H1 (cell line): ENCODE results near the gene C2CD3. TPM values are rescaled to one million over a fixed set of nuclear protein-coding genes. Genes with fewer than 3 reads are reported as not detected.

ENCODE experiments used
- CTCF ChIA-PET: fragments of 300-600 bp; sonication (Branson Sonifier 250); formaldehyde crosslinking; loops from one replicate; lab custom pipeline; 2021; ENCODE audit not compliant: partially characterized antibody; lab: Charles Lee
- POLR2A ChIA-PET: fragments of 300-600 bp; sonication (Branson Sonifier 250); formaldehyde crosslinking; loops from one replicate; lab custom pipeline; 2021; ENCODE audit warnings: inconsistent platforms; ENCODE audit not compliant: partially characterized antibody; lab: Charles Lee
- DNase-seq, 2 experiments: peaks; one replicate each; pipeline versions ENCODE4 v3.0.0 to v3.0.0-alpha.2; 2010 to 2022; ENCODE audit warnings: low spot score in 2 of 2, low read depth in 1 of 2, mixed read lengths in 1 of 2
- FAIRE-seq: peaks from 2 replicates; lab custom pipeline; 2011; peaks lifted over from hg19 to GRCh38; lab: Jason Lieb, UNC
- H2AFZ ChIP-seq: 2 replicates; pipeline ENCODE4 v1.8.1; 2012; ENCODE audit warnings: low read length, inconsistent platforms
- H2AK5ac ChIP-seq: 2 replicates; pipeline ENCODE4 v1.6.1; 2013; ENCODE audit warnings: low read depth, low read length
- H2BK120ac ChIP-seq: replicated peaks from 2 replicates; pipeline ENCODE3; 2013; ENCODE audit warnings: low read depth, low read length, inconsistent platforms
- H2BK12ac ChIP-seq: 2 replicates; pipeline ENCODE4 v1.6.1; 2013; ENCODE audit warnings: low read depth, low read length
- H2BK15ac ChIP-seq: 2 replicates; pipeline ENCODE4 v1.6.1; 2013; ENCODE audit warnings: low read length
- H2BK20ac ChIP-seq: 2 replicates; pipeline ENCODE4 v1.6.1; 2013; ENCODE audit warnings: low read length
- H2BK5ac ChIP-seq: 2 replicates; pipeline ENCODE4 v1.6.1; 2013; ENCODE audit warnings: low read depth, low read length
- H3K14ac ChIP-seq: 2 replicates; pipeline ENCODE4 v1.6.1; 2013; ENCODE audit warnings: inconsistent platforms; ENCODE audit not compliant: insufficient read length
- H3K18ac ChIP-seq: 2 replicates; pipeline ENCODE4 v1.6.1; 2013; ENCODE audit warnings: low read length; ENCODE audit errors: extremely low read depth
- H3K23ac ChIP-seq: 2 replicates; pipeline ENCODE4 v1.6.1; 2013; ENCODE audit warnings: inconsistent platforms; ENCODE audit not compliant: insufficient read length
- H3K23me2 ChIP-seq: 2 replicates; pipeline ENCODE4 v1.6.1; 2013; ENCODE audit warnings: low read depth, low read length
- H3K27ac ChIP-seq: 2 replicates; pipeline ENCODE4 v1.6.1; 2011; ENCODE audit warnings: low read depth, low read length, inconsistent platforms
- H3K27me3 ChIP-seq, 4 experiments: replicated peaks in 1 of 4; 1 replicate in 1 of 4; 2 replicates in 3 of 4; pipeline versions ENCODE4 v1.6.1 to v1.8.1; 2011 to 2013; ENCODE audit warnings: low read length in 3 of 4, mild to moderate bottlenecking in 3 of 4, inconsistent platforms in 2 of 4, mixed read lengths in 2 of 4, moderate library complexity in 1 of 4; ENCODE audit not compliant: control insufficient read depth in 3 of 4, insufficient read depth in 3 of 4; ENCODE audit errors: extremely low read depth in 1 of 4
- H3K36me3 ChIP-seq, 4 experiments: 2 replicates each; pipeline versions ENCODE4 v1.6.1 to v1.8.1; 2011 to 2013; ENCODE audit warnings: mild to moderate bottlenecking in 4 of 4, low read length in 3 of 4, moderate library complexity in 2 of 4, control low read depth in 1 of 4, inconsistent platforms in 1 of 4; ENCODE audit not compliant: insufficient read depth in 4 of 4, control insufficient read depth in 2 of 4
- H3K4ac ChIP-seq: replicated peaks from 2 replicates; pipeline ENCODE3; 2013; ENCODE audit warnings: low read length, low read depth, mixed read lengths, inconsistent platforms; ENCODE audit not compliant: insufficient read length
- H3K4me1 ChIP-seq, 4 experiments: replicated peaks in 1 of 4; 1 replicate in 1 of 4; 2 replicates in 3 of 4; pipeline versions ENCODE4 v1.6.1 to v1.8.1; 2011 to 2013; ENCODE audit warnings: low read length in 3 of 4, inconsistent platforms in 2 of 4, mixed read lengths in 1 of 4; ENCODE audit not compliant: insufficient read depth in 4 of 4, control insufficient read depth in 3 of 4
- H3K4me2 ChIP-seq, 2 experiments: 2 replicates each; pipeline versions ENCODE4 v1.6.1 to v1.8.1; 2011 to 2013; ENCODE audit warnings: low read depth in 2 of 2, low read length in 2 of 2, control low read depth in 1 of 2, inconsistent platforms in 1 of 2, mild to moderate bottlenecking in 1 of 2; ENCODE audit not compliant: insufficient read depth in 1 of 2
- H3K4me3 ChIP-seq, 4 experiments: fragments of 200-600, 300-600 bp in 1 of 4; sonication (generic), shearing (Covaris generic), sonication (Bioruptor Twin) in 1 of 4; 2 replicates each; pipeline versions ENCODE4 v1.5.1 to v1.8.1; 2011 to 2016; ENCODE audit warnings: low read length in 4 of 4, low read depth in 3 of 4, control low read depth in 2 of 4, inconsistent platforms in 2 of 4, mild to moderate bottlenecking in 2 of 4, mixed read lengths in 1 of 4, moderate library complexity in 1 of 4; ENCODE audit not compliant: insufficient read depth in 2 of 4; ENCODE audit errors: extremely low read depth in 1 of 4
- H3K56ac ChIP-seq: replicated peaks from 2 replicates; pipeline ENCODE3; 2013; ENCODE audit warnings: low read depth, mild to moderate bottlenecking, mixed read lengths, low read length, inconsistent platforms; ENCODE audit not compliant: insufficient read length
- H3K79me1 ChIP-seq: 2 replicates; pipeline ENCODE4 v1.6.1; 2013; ENCODE audit warnings: low read depth, low read length, control low read depth
- H3K79me2 ChIP-seq, 2 experiments: 2 replicates each; pipeline versions ENCODE4 v1.6.1 to v1.8.1; 2012 to 2013; ENCODE audit warnings: low read length in 2 of 2, mild to moderate bottlenecking in 2 of 2, inconsistent platforms in 1 of 2; ENCODE audit not compliant: insufficient read depth in 2 of 2, control insufficient read depth in 1 of 2
- H3K9ac ChIP-seq, 4 experiments: replicated peaks in 1 of 4; 1 replicate in 1 of 4; 2 replicates in 3 of 4; pipeline versions ENCODE4 v1.6.1 to v1.8.1; 2011 to 2013; ENCODE audit warnings: low read depth in 3 of 4, low read length in 3 of 4, control low read depth in 2 of 4, mild to moderate bottlenecking in 2 of 4, moderate library complexity in 2 of 4, inconsistent platforms in 1 of 4; ENCODE audit errors: extremely low read depth in 1 of 4
- H3K9me3 ChIP-seq, 2 experiments: 2 replicates each; pipeline versions ENCODE4 v1.6.1 to v1.8.1; 2012 to 2013; ENCODE audit warnings: mild to moderate bottlenecking in 2 of 2, moderate library complexity in 2 of 2, control low read depth in 1 of 2, inconsistent platforms in 1 of 2, low read depth in 1 of 2, low read length in 1 of 2, mixed read lengths in 1 of 2; ENCODE audit not compliant: insufficient read depth in 2 of 2
- H4K20me1 ChIP-seq, 2 experiments: replicated peaks in 1 of 2; 2 replicates each; pipeline versions ENCODE3 to v1.8.1; 2011 to 2013; ENCODE audit warnings: inconsistent platforms in 2 of 2, low read length in 2 of 2, mild to moderate bottlenecking in 1 of 2; ENCODE audit not compliant: insufficient read depth in 2 of 2, control insufficient read depth in 1 of 2
- H4K5ac ChIP-seq: 2 replicates; pipeline ENCODE4 v1.6.1; 2013; ENCODE audit warnings: low read length, low read depth, mixed read lengths, inconsistent platforms; ENCODE audit not compliant: insufficient read length
- H4K8ac ChIP-seq: 2 replicates; pipeline ENCODE4 v1.8.0; 2013; ENCODE audit warnings: mild to moderate bottlenecking, moderate library complexity, low read length, inconsistent platforms; ENCODE audit not compliant: insufficient read depth; ENCODE audit errors: extremely low read depth
- H4K91ac ChIP-seq: replicated peaks from 2 replicates; pipeline ENCODE3; 2013; ENCODE audit warnings: low read length, mixed read lengths, inconsistent platforms; ENCODE audit not compliant: insufficient read length
- ASH2L ChIP-seq: fragments of 200-600, 300-600 bp; sonication (generic); IDR thresholded peaks from one replicate; pipeline ENCODE4 v1.7.1; 2017; ENCODE audit warnings: low read length
- ATF3 ChIP-seq: IDR thresholded peaks from 2 replicates; pipeline ENCODE4 v1.6.1; 2011; ENCODE audit warnings: low read depth, mild to moderate bottlenecking, low read length; ENCODE audit not compliant: insufficient read depth
- CHD2 ChIP-seq: IDR thresholded peaks from 2 replicates; pipeline ENCODE4 v1.6.1; 2012; ENCODE audit warnings: low read length, improper control_type of control experiment
- EP300 ChIP-seq, 2 experiments: IDR thresholded peaks; 1 replicate in 1 of 2; 2 replicates in 1 of 2; pipeline ENCODE4 v1.6.1; 2011 to 2012; ENCODE audit warnings: low read depth in 2 of 2, low read length in 2 of 2, mild to moderate bottlenecking in 2 of 2, borderline replicate concordance in 1 of 2, inconsistent platforms in 1 of 2, moderate library complexity in 1 of 2
- EZH2 ChIP-seq: fragments of 200-600 bp; sonication (generic); IDR thresholded peaks from 2 replicates; pipeline ENCODE4 v1.7.1; 2012; ENCODE audit warnings: low read depth, mild to moderate bottlenecking, moderate library complexity, low read length, inconsistent platforms; ENCODE audit not compliant: severe bottlenecking
- JUN ChIP-seq: IDR thresholded peaks from 2 replicates; pipeline ENCODE4 v1.6.1; 2011; ENCODE audit warnings: low read depth, mild to moderate bottlenecking, improper control_type of control experiment, low read length
- JUND ChIP-seq: IDR thresholded peaks from 2 replicates; pipeline ENCODE4 v1.6.1; 2011; ENCODE audit warnings: mild to moderate bottlenecking, improper control_type of control experiment, low read length
- MAX ChIP-seq: IDR thresholded peaks from 2 replicates; pipeline ENCODE4 v1.6.1; 2012; ENCODE audit warnings: inconsistent platforms
- POU5F1 ChIP-seq: IDR thresholded peaks from 2 replicates; pipeline ENCODE4 v1.6.1; 2011; ENCODE audit warnings: low read depth, mild to moderate bottlenecking, low read length, moderate library complexity
- RBBP5 ChIP-seq: IDR thresholded peaks from 2 replicates; pipeline ENCODE4 v1.7.1; 2012; ENCODE audit warnings: low read depth, mild to moderate bottlenecking, inconsistent platforms, low read length, moderate library complexity, borderline replicate concordance
- SAP30 ChIP-seq: fragments of 300-600 bp; sonication (generic); IDR thresholded peaks from 2 replicates; pipeline ENCODE4 v1.7.1; 2012; ENCODE audit warnings: low read length, moderate library complexity, mild to moderate bottlenecking, inconsistent platforms; ENCODE audit not compliant: insufficient read depth, insufficient replicate concordance
- SIRT6 ChIP-seq: IDR thresholded peaks from one replicate; pipeline ENCODE4 v1.7.1; 2012; ENCODE audit warnings: low read length, inconsistent platforms
- SIX5 ChIP-seq: IDR thresholded peaks from 2 replicates; pipeline ENCODE4 v1.6.1; 2011; ENCODE audit warnings: mild to moderate bottlenecking, low read depth, low read length
- SP4 ChIP-seq: IDR thresholded peaks from 2 replicates; pipeline ENCODE4 v1.6.1; 2012; ENCODE audit warnings: low read length, inconsistent platforms
- TAF7 ChIP-seq: optimal IDR thresholded peaks from 2 replicates; pipeline ENCODE3; 2011; ENCODE audit warnings: low read depth, mild to moderate bottlenecking, inconsistent platforms, low read length, moderate library complexity, borderline replicate concordance
- polyA plus RNA-seq, 7 experiments: library from polyadenylated mRNA; depleted of rRNA in 3 of 7; stranded (reverse) in 5 of 7; unstranded in 2 of 7; fragments of >200 nt in 5 of 7; fragments of 200-250 nt in 2 of 7; gene quantifications; 1 replicate in 5 of 7; 2 replicates in 1 of 7; 4 replicates in 1 of 7; pipeline versions ENCODE4 v1.2.1 to v1.2.3, GENCODE V29; 2011 to 2013; ENCODE audit warnings: missing spikeins in 2 of 7, mixed read lengths in 2 of 7
- total RNA-seq: library from RNA; stranded (reverse); fragmentation: NEBNext Ultra II Directional; extraction: Animal tissue kit (Norgen Biotek cat#: 25700); gene quantifications from 2 replicates; pipeline ENCODE4 v1.2.1, GENCODE V29; 2021

C2CD3 gene
- total and polyA plus RNA-seq, 2 of the 8 experiments (the other 6 are each of a cell fraction or from before 2014, with no cell fraction given) = 11.0 to 29.1 TPM

GRCh38 chr11:74208507-74208906, 37.7 kb upstream of the C2CD3 start:
- peaks cover 0 to 2% (median 0%) of the 10 kb centered on the region in 4 experiments; a peak in 2 of 7 replicates for H3K4me1 ChIP-seq
- H4K5ac ChIP-seq = no peak overlapping the region
- H2BK5ac ChIP-seq = no peak overlapping the region
- no peak overlapping the region for H2AFZ ChIP-seq
- no peak overlapping the region for H3K18ac ChIP-seq
- H3K56ac ChIP-seq = no peak overlapping the region
- no peaks in the 10 kb centered on the region for H3K27me3 ChIP-seq
- no peak overlapping the region for H3K14ac ChIP-seq
- no peaks in the 10 kb centered on the region for H4K20me1 ChIP-seq
- H3K4me2 ChIP-seq = no peak overlapping the region
- ChIA-PET POLR2A (no interaction called here), CTCF (interaction anchor here (0.6 to 3.1 kb wide), 13 partner anchors 9 to 426 kb away, joined by 3 to 14 read pairs (median 3); no protein-coding TSS in a partner anchor)
- H3K23me2 ChIP-seq = no peaks in the 10 kb centered on the region
- no peak overlapping the region for H2BK20ac ChIP-seq
- no peak overlapping the region for H2BK12ac ChIP-seq
- no peak overlapping the region for H3K27ac ChIP-seq
- no peak overlapping the region for H3K9ac ChIP-seq
- no peak overlapping the region for H3K4me3 ChIP-seq
- H2BK15ac ChIP-seq = no peak overlapping the region
- no peaks in the 10 kb centered on the region for H3K79me1 ChIP-seq
- no peak overlapping the region for H2AK5ac ChIP-seq
- H3K4ac ChIP-seq = no peak overlapping the region
- H3K79me2 ChIP-seq = no peaks in the 10 kb centered on the region
- no peak overlapping the region for H4K91ac ChIP-seq
- no peak overlapping the region for H4K8ac ChIP-seq
- no peaks in the 10 kb centered on the region for H3K9me3 ChIP-seq
- H3K36me3 ChIP-seq = peaks cover 0 to 13% (median under 1%) of the 10 kb centered on the region in 4 experiments; a peak in 4 of 8 replicates
- H2BK120ac ChIP-seq = no peak overlapping the region
- DNase-seq = no peak
- H3K23ac ChIP-seq = no peak overlapping the region
- no peak for FAIRE-seq
- TF ChIP-seq EZH2 (no peak), EP300 (IDR thresholded peaks at IDR 0.05; ENCODE audit: borderline replicate concordance in 1 of 2, low read depth in 2 of 2, low read length in 2 of 2) (no peak), SIRT6 (no peak), RBBP5 (no peak), SP4 (no peak), TAF7 (no peak), JUN (no peak), JUND (no peak), CHD2 (no peak), MAX (no peak), ASH2L (no peak), SAP30 (no peak), SIX5 (no peak), POU5F1 (no peak), ATF3 (no peak)
